ENCODE results near the gene BCAS1. TPM values are rescaled to one million over a fixed set of nuclear protein-coding genes. Genes with fewer than 3 reads are reported as not detected.

Gene BCAS1
- polyA plus RNA-seq, 1 of the 3 experiments (the other 2 are of a cell fraction), result not detected

DNA sequence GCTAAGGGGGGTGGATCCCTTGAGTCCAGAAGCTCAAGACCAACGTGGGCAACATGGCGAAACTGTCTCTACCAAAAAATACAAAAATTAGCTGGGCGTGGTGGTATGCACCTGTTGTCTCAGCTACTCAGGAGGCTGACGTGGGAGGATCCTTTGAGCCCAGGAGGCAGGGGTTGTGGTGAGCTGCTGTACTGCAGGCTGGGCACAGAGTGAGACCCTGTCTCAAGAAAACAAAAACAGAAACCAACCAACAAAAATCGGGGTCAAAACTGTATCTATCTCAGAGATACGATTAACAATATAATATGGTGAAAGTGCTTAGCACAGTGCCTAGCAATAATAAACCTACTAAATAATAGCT lies 20.7 kb upstream of the BCAS1 start (continued):
- TF ChIP-seq REST (IDR thresholded peaks at IDR 0.05; ENCODE audit: low read depth, low read length) (no peak), CHD2 (IDR thresholded peaks at IDR 0.05; ENCODE audit: low read length, partially characterized antibody) (no peak), MXI1 (IDR thresholded peaks at IDR 0.05; ENCODE audit: low read depth, low read length) (no peak), CTCF (IDR thresholded peaks at IDR 0.05) (no peak), YY1 (IDR thresholded peaks at IDR 0.05; ENCODE audit: low read depth) (no peak), TEAD4 (IDR thresholded peaks at IDR 0.05; ENCODE audit: borderline replicate concordance, insufficient read depth) (no peak), NFIC (IDR thresholded peaks at IDR 0.05; ENCODE audit: borderline replicate concordance) (no peak), TAF1 (IDR thresholded peaks at IDR 0.05; ENCODE audit: borderline replicate concordance, low read depth, low read length) (no peak), RXRA (IDR thresholded peaks at IDR 0.05; ENCODE audit: borderline replicate concordance, low read depth) (no peak)
- TF ChIP-seq, protein P1, sequence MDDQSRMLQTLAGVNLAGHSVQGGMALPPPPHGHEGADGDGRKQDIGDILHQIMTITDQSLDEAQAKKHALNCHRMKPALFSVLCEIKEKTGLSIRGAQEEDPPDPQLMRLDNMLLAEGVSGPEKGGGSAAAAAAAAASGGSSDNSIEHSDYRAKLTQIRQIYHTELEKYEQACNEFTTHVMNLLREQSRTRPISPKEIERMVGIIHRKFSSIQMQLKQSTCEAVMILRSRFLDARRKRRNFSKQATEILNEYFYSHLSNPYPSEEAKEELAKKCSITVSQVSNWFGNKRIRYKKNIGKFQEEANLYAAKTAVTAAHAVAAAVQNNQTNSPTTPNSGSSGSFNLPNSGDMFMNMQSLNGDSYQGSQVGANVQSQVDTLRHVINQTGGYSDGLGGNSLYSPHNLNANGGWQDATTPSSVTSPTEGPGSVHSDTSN (IDR thresholded peaks at IDR 0.05), result no peak

DNA sequence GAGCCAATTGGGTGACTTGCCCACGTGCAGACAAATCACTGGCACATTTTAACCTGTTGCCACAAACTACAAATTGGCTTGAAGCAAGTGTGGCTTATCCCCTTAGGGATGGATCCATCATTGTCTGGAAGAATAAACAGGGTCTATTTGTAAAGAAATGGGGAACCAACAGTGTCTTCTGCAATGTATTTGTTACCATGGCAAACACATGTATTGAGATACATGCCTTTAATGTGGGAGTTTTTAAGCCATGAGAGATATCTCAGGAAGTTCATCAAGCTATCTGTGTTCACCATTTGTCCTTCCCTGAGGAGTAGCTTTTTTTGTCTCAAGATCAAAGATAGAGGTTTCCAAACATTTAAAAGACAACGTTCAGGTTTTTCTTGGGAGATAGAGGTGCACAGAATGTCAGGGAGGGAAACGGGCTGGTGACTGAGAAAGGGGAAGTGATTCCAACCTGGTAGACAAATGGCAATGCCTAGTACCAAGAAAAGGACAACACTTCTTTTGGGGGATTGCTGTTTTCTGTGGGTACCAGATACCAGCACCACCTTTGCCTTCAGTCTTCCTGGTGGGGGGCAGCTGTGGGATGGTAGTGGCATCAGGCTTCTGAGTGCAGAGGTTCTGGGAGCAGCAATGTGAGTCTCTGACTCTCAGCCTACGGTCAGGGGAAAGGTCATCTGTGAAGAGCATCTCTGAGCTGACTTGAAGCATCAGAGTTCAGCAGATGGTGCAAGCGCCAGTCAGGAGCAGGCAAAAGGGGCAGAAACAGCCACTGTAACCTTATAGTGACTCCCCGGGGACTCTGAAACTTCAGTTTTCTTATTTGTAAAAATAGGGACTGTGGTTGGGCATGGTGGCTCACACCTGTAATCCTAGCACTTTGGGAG lies 20.1 kb upstream of the BCAS1 start:
- no peak overlapping the region for H2AFZ ChIP-seq (ENCODE audit: low read depth)
- no peak overlapping the region for H3K9ac ChIP-seq
- no peaks in the 10 kb centered on the region for H3K9me3 ChIP-seq
- H4K20me1 ChIP-seq (ENCODE audit: insufficient read depth), result no peaks in the 10 kb centered on the region
- H3K4me2 ChIP-seq, result no peak overlapping the region
- no peaks in the 10 kb centered on the region for H3K27me3 ChIP-seq (ENCODE audit: insufficient read depth)
- H3F3A ChIP-seq (replicated peaks; ENCODE audit: insufficient read depth), result no peaks in the 10 kb centered on the region
- ChIA-PET POLR2A (no interaction called here), CTCF (interaction anchor here (0.6 to 23.8 kb wide), 3 partner anchors 11 to 116 kb away, joined by 3 to 499 read pairs (median 71); partner anchors contain the start of gene PFDN4)
- no peaks in the 10 kb centered on the region for H3K9me2 ChIP-seq
- no peak overlapping the region for H3K27ac ChIP-seq (ENCODE audit: low read depth in 2 of 2, low read length in 1 of 2)
- no peaks in the 10 kb centered on the region for H3K79me2 ChIP-seq (ENCODE audit: insufficient read depth)
- 48% methylated on average over 5 of the region's 6 CpGs for WGBS (ENCODE audit: low lambda C conversion rate)
- peaks cover 0 to 2% of the 10 kb centered on the region in 2 experiments; a peak in 1 of 4 replicates for H3K4me1 ChIP-seq (ENCODE audit: control insufficient read depth in 1 of 2, insufficient read depth in 2 of 2, low read depth in 1 of 2, low read length in 1 of 2)
- H3K36me3 ChIP-seq (replicated peaks in 1 of 2; ENCODE audit: control insufficient read depth in 1 of 2, insufficient read depth in 2 of 2, low read length in 1 of 2), result no peaks in the 10 kb centered on the region
- no peak for DNase-seq
- H3K4me3 ChIP-seq (ENCODE audit: low read depth in 2 of 2, low read length in 1 of 2), result no peak overlapping the region
- TF ChIP-seq, protein P2, sequence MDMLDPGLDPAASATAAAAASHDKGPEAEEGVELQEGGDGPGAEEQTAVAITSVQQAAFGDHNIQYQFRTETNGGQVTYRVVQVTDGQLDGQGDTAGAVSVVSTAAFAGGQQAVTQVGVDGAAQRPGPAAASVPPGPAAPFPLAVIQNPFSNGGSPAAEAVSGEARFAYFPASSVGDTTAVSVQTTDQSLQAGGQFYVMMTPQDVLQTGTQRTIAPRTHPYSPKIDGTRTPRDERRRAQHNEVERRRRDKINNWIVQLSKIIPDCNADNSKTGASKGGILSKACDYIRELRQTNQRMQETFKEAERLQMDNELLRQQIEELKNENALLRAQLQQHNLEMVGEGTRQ (IDR thresholded peaks at IDR 0.05; ENCODE audit: borderline replicate concordance, low read depth, low read length), result no peak
- no peak for TF ChIP-seq NRF1 (IDR thresholded peaks at IDR 0.05; ENCODE audit: low read depth, low read length)
- no peak for TF ChIP-seq YY1 (IDR thresholded peaks at IDR 0.05; ENCODE audit: low read depth)
- TF ChIP-seq RFX5 (IDR thresholded peaks at IDR 0.05; ENCODE audit: low read length), result no peak
- no peak for TF ChIP-seq RXRA (IDR thresholded peaks at IDR 0.05; ENCODE audit: borderline replicate concordance, low read depth)
- no peak for TF ChIP-seq REST (IDR thresholded peaks at IDR 0.05; ENCODE audit: low read depth, low read length)
- no peak for TF ChIP-seq EP300 (IDR thresholded peaks at IDR 0.05; ENCODE audit: borderline replicate concordance in 1 of 2, low read depth in 1 of 2, low read length in 1 of 2)
- no peak for TF ChIP-seq SMC3 (IDR thresholded peaks at IDR 0.05; ENCODE audit: low read depth, low read length)
- no peak for TF ChIP-seq MXI1 (IDR thresholded peaks at IDR 0.05; ENCODE audit: low read depth, low read length)
- TF ChIP-seq TAF1 (IDR thresholded peaks at IDR 0.05; ENCODE audit: borderline replicate concordance, low read depth, low read length), result no peak

Data from SK-N-SH (cell line).